ENCODE data around the gene HTR3D. TPM values are rescaled to one million over a fixed set of nuclear protein-coding genes. Genes with fewer than 3 reads are reported as not detected.

HTR3D gene
- total and polyA plus RNA-seq, 9 of the 15 experiments (the other 6 are each of a cell fraction or from before 2014, with no cell fraction given) = not detected

GRCh38 chr3:183984749-183985729 is 46.5 kb upstream of the HTR3D start:
- Histone ChIP-seq H3K27ac (ENCODE audit: extremely low read depth, low read depth, low read length) (no peak overlapping the region), H3K27me3 (ENCODE audit: control insufficient read depth in 2 of 2, insufficient read depth in 2 of 2, low read length in 2 of 2) (no peaks in the 10 kb centered on the region), H3K4me2 (ENCODE audit: insufficient read depth, low read length) (no peak overlapping the region), H3K4me3 (no peak overlapping the region), H4K20me1 (replicated peaks; ENCODE audit: control insufficient read depth, insufficient read depth, low read length) (no peaks in the 10 kb centered on the region), H3K9ac (ENCODE audit: insufficient read depth in 1 of 2, low read depth in 2 of 2, low read length in 2 of 2) (no peak overlapping the region), H3K79me2 (ENCODE audit: control insufficient read depth, insufficient read depth, low read length) (0 out of 3 replicates have a peak, but pooled peaks cover 10% of the 10 kb centered on the region), H3K9me3 (replicated peaks; ENCODE audit: control insufficient read depth, insufficient read depth, low read depth, low read length) (no peaks in the 10 kb centered on the region), H3K36me3 (ENCODE audit: control insufficient read depth, insufficient read depth, low read length) (peaks cover 86% of the 10 kb centered on the region), H3K9me1 (ENCODE audit: control insufficient read depth, insufficient read depth, low read length) (no peaks in the 10 kb centered on the region), H2AFZ (ENCODE audit: low read depth, low read length) (no peak overlapping the region), H3K4me1 (replicated peaks in 1 of 2; ENCODE audit: control insufficient read depth in 2 of 2, insufficient read depth in 2 of 2, low read length in 2 of 2) (peaks cover 10 to 15% of the 10 kb centered on the region in 2 experiments; a peak in 4 of 5 replicates)
- ATAC-seq (no peak), FAIRE-seq (no peak), DNase-seq (ENCODE audit: extremely low read depth in 1 of 4, low spot score in 3 of 4) (no peak)
- ChIA-PET POLR2A (no interaction called here), CTCF (ENCODE audit: low intra/inter-chr PET ratio) (no interaction called here)
- WGBS (ENCODE audit: insufficient coverage, low coverage, missing lambda C conversion rate) = 86% methylated on average over 11 of the region's 11 CpGs
- BruUV-seq (replicated peaks) = no TSS peak
- in situ Hi-C loops (cut with MboI) = no loop called here
- intact Hi-C loops (cut with micrococcal nuclease) = no loop called here
- no peak for TF ChIP-seq ZNF277 (CRISPR knock-in tag; IDR thresholded peaks at IDR 0.05; ENCODE audit: borderline replicate concordance)
- no peak for TF ChIP-seq ZNF175 (CRISPR knock-in tag; IDR thresholded peaks at IDR 0.05; ENCODE audit: low read depth)
- TF ChIP-seq CGGBP1 (CRISPR knock-in tag; IDR thresholded peaks at IDR 0.05) = no peak
- no peak for TF ChIP-seq ETS2 (tag; IDR thresholded peaks at IDR 0.05; ENCODE audit: borderline replicate concordance, poor library complexity, severe bottlenecking)
- no peak for TF ChIP-seq CHD2 (IDR thresholded peaks at IDR 0.05; ENCODE audit: low read depth, low read length)
- no peak for TF ChIP-seq DACH1 (IDR thresholded peaks at IDR 0.05; ENCODE audit: partially characterized antibody)
- no peak for TF ChIP-seq ETV1 (tag; conservative IDR thresholded peaks at IDR 0.05; ENCODE audit: low read depth)
- no peak for TF ChIP-seq CREM (IDR thresholded peaks at IDR 0.05; ENCODE audit: low read depth)
- TF ChIP-seq NRF1 (conservative IDR thresholded peaks at IDR 0.05 in 1 of 2, IDR thresholded peaks at IDR 0.05 in 1 of 2) = no peak
- TF ChIP-seq MAZ (CRISPR knock-in tag; conservative IDR thresholded peaks at IDR 0.05 in 1 of 2, IDR thresholded peaks at IDR 0.05 in 1 of 2) = no peak
- no peak for TF ChIP-seq MYBL2 (IDR thresholded peaks at IDR 0.05; ENCODE audit: low read depth)
- TF ChIP-seq MYBL2 (CRISPR knock-in tag; IDR thresholded peaks at IDR 0.05; ENCODE audit: borderline replicate concordance) = no peak
- no peak for TF ChIP-seq SAFB (IDR thresholded peaks at IDR 0.05; ENCODE audit: borderline replicate concordance, low read depth, low read length)
- no peak for TF ChIP-seq RBM25 (IDR thresholded peaks at IDR 0.05; ENCODE audit: low read depth, low read length, severe bottlenecking)
- no peak for TF ChIP-seq PHB2 (IDR thresholded peaks at IDR 0.05; ENCODE audit: low read depth)
